Keratinocyte (primary cell): ENCODE data around the gene GLCE. TPM values are rescaled to one million over a fixed set of nuclear protein-coding genes. Genes with fewer than 3 reads are reported as not detected.

ENCODE experiments used
- DNase-seq: peaks from one replicate; pipeline ENCODE4 v3.0.0-alpha.2; 2011; ENCODE audit warnings: low read depth, missing footprints, low spot score
- FAIRE-seq: peaks from 2 replicates; lab custom pipeline; 2011; peaks lifted over from hg19 to GRCh38; lab: Jason Lieb, UNC
- H2AFZ ChIP-seq: 2 replicates; pipeline ENCODE4 v1.6.0; 2012; ENCODE audit warnings: low read length, control low read depth, inconsistent platforms; ENCODE audit not compliant: control insufficient read depth
- H3K27ac ChIP-seq: 2 replicates; pipeline ENCODE4 v1.5.1; 2011; ENCODE audit warnings: low read length; ENCODE audit not compliant: control insufficient read depth, insufficient read depth
- H3K27me3 ChIP-seq: 3 replicates; pipeline ENCODE4 v1.6.0; 2011; ENCODE audit warnings: low read length; ENCODE audit not compliant: control insufficient read depth, insufficient read depth; ENCODE audit errors: extremely low read depth
- H3K36me3 ChIP-seq, 2 experiments: 2 replicates in 1 of 2; 3 replicates in 1 of 2; pipeline ENCODE4 v1.5.1; 2011; ENCODE audit warnings: low read length in 2 of 2, mild to moderate bottlenecking in 1 of 2; ENCODE audit not compliant: control insufficient read depth in 2 of 2, insufficient read depth in 2 of 2; ENCODE audit errors: extremely low read depth in 1 of 2
- H3K4me1 ChIP-seq: 3 replicates; pipeline ENCODE4 v1.5.1; 2011; ENCODE audit warnings: low read length; ENCODE audit not compliant: control insufficient read depth, insufficient read depth; ENCODE audit errors: extremely low read depth
- H3K4me2 ChIP-seq: 3 replicates; pipeline ENCODE4 v1.6.0; 2011; ENCODE audit warnings: low read depth, low read length; ENCODE audit not compliant: control insufficient read depth, insufficient read depth; ENCODE audit errors: extremely low read depth
- H3K4me3 ChIP-seq, 3 experiments: fragments of 200-600 bp in 1 of 3; sonication (generic) in 1 of 3; 2 replicates in 2 of 3; 3 replicates in 1 of 3; pipeline ENCODE4 v1.5.1; 2011 to 2016; ENCODE audit warnings: low read length in 3 of 3, mild to moderate bottlenecking in 3 of 3, control low read depth in 2 of 3, inconsistent platforms in 1 of 3, low read depth in 1 of 3, mixed read lengths in 1 of 3, mixed run types in 1 of 3, moderate library complexity in 1 of 3; ENCODE audit not compliant: control insufficient read depth in 2 of 3, insufficient read depth in 2 of 3; ENCODE audit errors: extremely low read depth in 1 of 3
- H3K79me2 ChIP-seq: 2 replicates; pipeline ENCODE4 v1.6.0; 2012; ENCODE audit warnings: low read length; ENCODE audit not compliant: control insufficient read depth, insufficient read depth
- H3K9ac ChIP-seq: 3 replicates; pipeline ENCODE4 v1.6.0; 2011; ENCODE audit warnings: low read length; ENCODE audit not compliant: control insufficient read depth, insufficient read depth; ENCODE audit errors: extremely low read depth
- H3K9me1 ChIP-seq: 3 replicates; pipeline ENCODE4 v1.6.0; 2011; ENCODE audit warnings: low read length; ENCODE audit not compliant: control insufficient read depth, insufficient read depth; ENCODE audit errors: extremely low read depth
- H3K9me3 ChIP-seq: 2 replicates; pipeline ENCODE4 v1.5.1; 2012; ENCODE audit warnings: low read depth, low read length; ENCODE audit not compliant: control insufficient read depth
- H4K20me1 ChIP-seq: 3 replicates; pipeline ENCODE4 v1.6.0; 2011; ENCODE audit warnings: low read length; ENCODE audit not compliant: control insufficient read depth, insufficient read depth; ENCODE audit errors: extremely low read depth
- EZH2 ChIP-seq: IDR thresholded peaks from one replicate; pipeline ENCODE4 v1.6.1; 2012; ENCODE audit warnings: inconsistent platforms, mild to moderate bottlenecking, low read length, moderate library complexity
- dilution Hi-C: fragments of 300-500 bp; cut with MboI; formaldehyde crosslinking; loops from one replicate; pipeline ENCODE4 v1.7.0; 2020; ENCODE audit warnings: low sequenced_read_pairs; ENCODE audit not compliant: extremely low pct_ligation_motif_present
- polyA plus RNA-seq, 5 experiments: library from polyadenylated mRNA; depleted of rRNA in 3 of 5; stranded (reverse) in 3 of 5; stranded (forward) in 1 of 5; unstranded in 1 of 5; fragments of >200 nt; gene quantifications; 1 replicate in 1 of 5; 2 replicates in 3 of 5; 3 replicates in 1 of 5; pipeline versions ENCODE4 v1.2.1 to v1.2.3, GENCODE V29; 2011 to 2012; ENCODE audit warnings: missing spikeins in 2 of 5, low read depth in 1 of 5, low replicate concordance in 1 of 5
- TF ChIP-seq, protein P1 (sequence below), 3 experiments: IDR thresholded peaks in 1 of 3; conservative IDR thresholded peaks in 1 of 3; optimal IDR thresholded peaks in 1 of 3; 2 replicates in 2 of 3; 3 replicates in 1 of 3; pipeline versions ENCODE3 to v1.5.1; 2011; ENCODE audit warnings: low read length in 3 of 3, mild to moderate bottlenecking in 3 of 3, moderate library complexity in 2 of 3, control low read depth in 1 of 3, inconsistent platforms in 1 of 3; ENCODE audit not compliant: insufficient read depth in 2 of 3; ENCODE audit errors: extremely low read depth in 1 of 3

The GLCE gene
- polyA plus RNA-seq, 1 donor (not counting 4 experiments of a cell fraction or from before 2014, with no cell fraction given): 16.3 TPM

DNA sequence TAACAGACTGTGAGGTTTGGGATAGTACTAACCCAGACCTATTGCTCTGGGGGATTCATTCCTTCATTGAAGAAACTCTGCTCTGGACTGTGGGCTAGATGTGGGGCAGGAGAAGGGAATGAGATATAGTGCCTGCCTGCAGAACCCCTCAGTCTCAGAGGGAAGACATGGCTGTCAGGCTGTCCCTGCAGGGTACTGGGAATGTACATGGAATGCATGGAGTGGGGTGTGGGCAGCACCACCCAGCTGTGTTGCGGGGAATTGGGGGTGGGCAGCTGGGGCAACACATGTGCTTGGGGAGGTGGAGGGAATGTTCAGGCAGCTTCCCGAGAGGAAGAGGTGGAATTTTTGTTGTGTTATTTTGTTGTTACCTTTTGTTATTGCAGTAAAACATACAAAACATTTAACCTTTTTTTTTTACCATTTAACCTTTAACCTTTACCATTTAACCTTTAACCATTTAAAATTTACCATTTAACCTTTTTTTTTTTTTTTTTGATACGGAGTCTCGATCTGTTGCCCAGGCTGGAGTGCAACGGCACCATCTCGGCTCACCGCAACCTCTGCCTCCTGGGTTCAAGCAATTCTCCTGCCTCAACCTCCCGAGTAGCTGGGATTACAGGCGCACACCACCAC, 145.6 kb downstream of the GLCE start:
- dilution Hi-C loops: no loop called here
- Histone ChIP-seq H3K4me3 (no peak overlapping the region), H3K36me3 (no peaks in the 10 kb centered on the region), H3K4me2 (no peak overlapping the region), H3K4me1 (no peaks in the 10 kb centered on the region), H3K79me2 (no peaks in the 10 kb centered on the region), H4K20me1 (no peaks in the 10 kb centered on the region), H3K9ac (no peak overlapping the region), H3K27me3 (peaks cover 14% of the 10 kb centered on the region), H2AFZ (no peak overlapping the region), H3K9me1 (no peaks in the 10 kb centered on the region), H3K9me3 (no peaks in the 10 kb centered on the region), H3K27ac (no peak overlapping the region)
- no peak for TF ChIP-seq EZH2
- TF ChIP-seq, protein P1, sequence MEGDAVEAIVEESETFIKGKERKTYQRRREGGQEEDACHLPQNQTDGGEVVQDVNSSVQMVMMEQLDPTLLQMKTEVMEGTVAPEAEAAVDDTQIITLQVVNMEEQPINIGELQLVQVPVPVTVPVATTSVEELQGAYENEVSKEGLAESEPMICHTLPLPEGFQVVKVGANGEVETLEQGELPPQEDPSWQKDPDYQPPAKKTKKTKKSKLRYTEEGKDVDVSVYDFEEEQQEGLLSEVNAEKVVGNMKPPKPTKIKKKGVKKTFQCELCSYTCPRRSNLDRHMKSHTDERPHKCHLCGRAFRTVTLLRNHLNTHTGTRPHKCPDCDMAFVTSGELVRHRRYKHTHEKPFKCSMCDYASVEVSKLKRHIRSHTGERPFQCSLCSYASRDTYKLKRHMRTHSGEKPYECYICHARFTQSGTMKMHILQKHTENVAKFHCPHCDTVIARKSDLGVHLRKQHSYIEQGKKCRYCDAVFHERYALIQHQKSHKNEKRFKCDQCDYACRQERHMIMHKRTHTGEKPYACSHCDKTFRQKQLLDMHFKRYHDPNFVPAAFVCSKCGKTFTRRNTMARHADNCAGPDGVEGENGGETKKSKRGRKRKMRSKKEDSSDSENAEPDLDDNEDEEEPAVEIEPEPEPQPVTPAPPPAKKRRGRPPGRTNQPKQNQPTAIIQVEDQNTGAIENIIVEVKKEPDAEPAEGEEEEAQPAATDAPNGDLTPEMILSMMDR (optimal IDR thresholded peaks at IDR 0.05 in 1 of 3, IDR thresholded peaks at IDR 0.05 in 1 of 3, conservative IDR thresholded peaks at IDR 0.05 in 1 of 3; ENCODE audit: extremely low read depth in 1 of 3, insufficient read depth in 2 of 3, low read length in 3 of 3): no peak
- no peak for DNase-seq
- no peak for FAIRE-seq

DNA sequence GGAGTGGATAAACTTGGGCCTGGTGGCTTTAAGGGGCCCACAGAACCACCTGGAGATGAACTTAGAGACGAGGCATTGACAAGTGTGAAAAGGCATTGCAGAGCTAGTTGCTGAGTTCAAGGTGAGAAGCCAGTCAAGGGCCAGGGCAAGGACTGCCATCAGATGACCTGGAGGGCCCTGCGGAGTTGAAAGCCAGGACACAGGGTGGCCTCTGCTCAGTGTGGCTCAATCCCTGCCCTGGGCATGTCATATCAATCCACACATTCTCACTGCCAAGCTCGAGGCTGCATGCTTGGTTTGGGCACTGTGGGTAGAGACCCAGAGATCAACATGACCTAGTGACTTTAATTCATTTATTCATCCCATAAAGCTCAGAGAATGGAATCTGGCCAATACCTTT, 147.5 kb downstream of the GLCE start:
- Histone ChIP-seq H3K4me2 (no peak overlapping the region), H3K9me3 (no peaks in the 10 kb centered on the region), H3K4me1 (no peaks in the 10 kb centered on the region), H3K9me1 (no peaks in the 10 kb centered on the region), H3K9ac (no peak overlapping the region), H3K4me3 (no peak overlapping the region), H3K36me3 (no peaks in the 10 kb centered on the region), H4K20me1 (no peaks in the 10 kb centered on the region), H3K27me3 (peaks cover 11% of the 10 kb centered on the region), H3K27ac (no peak overlapping the region), H2AFZ (no peak overlapping the region), H3K79me2 (no peaks in the 10 kb centered on the region)
- TF ChIP-seq, protein P1 (optimal IDR thresholded peaks at IDR 0.05 in 1 of 3, IDR thresholded peaks at IDR 0.05 in 1 of 3, conservative IDR thresholded peaks at IDR 0.05 in 1 of 3; ENCODE audit: extremely low read depth in 1 of 3, insufficient read depth in 2 of 3, low read length in 3 of 3): no peak
- TF ChIP-seq EZH2: no peak
- dilution Hi-C loops: no loop called here
- FAIRE-seq: no peak
- DNase-seq: no peak
